ENCODE data around the gene ZNF366.

ZNF366 gene

DNA sequence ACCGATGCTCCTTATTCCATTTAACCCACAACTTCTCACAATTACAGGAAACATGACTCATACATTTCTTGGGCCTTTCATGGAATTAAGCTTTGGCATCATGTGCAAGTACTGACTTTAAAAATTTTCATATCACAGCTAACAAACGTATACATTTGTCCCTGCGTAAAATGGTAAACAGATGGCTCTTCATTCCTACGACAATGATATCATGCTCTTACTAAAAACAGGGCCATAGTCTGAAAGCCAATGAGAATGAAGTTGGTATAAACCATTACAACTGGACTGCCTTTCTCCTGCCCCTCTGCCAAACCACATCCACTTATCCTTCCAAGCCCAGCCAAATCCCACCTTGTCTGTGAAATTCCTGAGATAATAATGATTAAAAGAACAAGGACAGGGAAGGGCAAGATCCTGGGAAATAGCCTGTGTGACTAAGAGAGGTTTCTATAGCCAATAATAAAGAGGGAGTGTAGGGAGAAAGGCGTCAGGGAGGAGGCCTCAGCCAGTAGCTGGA lies 44.9 kb upstream of the ZNF366 start:
- ATAC-seq, result peak; percentile 90
- TF ChIP-seq GLIS3 (CRISPR knock-in tag; IDR thresholded peaks at IDR 0.05) (no peak), OSR1 (CRISPR knock-in tag; IDR thresholded peaks at IDR 0.05) (no peak), ZFP30 (CRISPR knock-in tag; IDR thresholded peaks at IDR 0.05) (no peak), BACH2 (CRISPR knock-in tag; IDR thresholded peaks at IDR 0.05; ENCODE audit: borderline replicate concordance) (no peak), TOX (CRISPR knock-in tag; IDR thresholded peaks at IDR 0.05; ENCODE audit: borderline replicate concordance) (no peak), ZFP3 (CRISPR knock-in tag; IDR thresholded peaks at IDR 0.05) (no peak), CSRNP3 (CRISPR knock-in tag; IDR thresholded peaks at IDR 0.05) (no peak), PPARA (CRISPR knock-in tag; IDR thresholded peaks at IDR 0.05; ENCODE audit: borderline replicate concordance) (no peak), ZC3H10 (CRISPR knock-in tag; IDR thresholded peaks at IDR 0.05) (no peak), ARNTL (CRISPR knock-in tag; IDR thresholded peaks at IDR 0.05; ENCODE audit: borderline replicate concordance, low read depth) (no peak), PATZ1 (CRISPR knock-in tag; IDR thresholded peaks at IDR 0.05; ENCODE audit: borderline replicate concordance) (no peak), CSDC2 (CRISPR knock-in tag; IDR thresholded peaks at IDR 0.05) (no peak), ESRRG (CRISPR knock-in tag; IDR thresholded peaks at IDR 0.05) (no peak), RARB (CRISPR knock-in tag; IDR thresholded peaks at IDR 0.05) (no peak), ZNF70 (CRISPR knock-in tag; IDR thresholded peaks at IDR 0.05) (no peak), TCF4 (CRISPR knock-in tag; IDR thresholded peaks at IDR 0.05; ENCODE audit: borderline replicate concordance) (no peak), CREB5 (CRISPR knock-in tag; IDR thresholded peaks at IDR 0.05; ENCODE audit: low read depth) (no peak), POU6F1 (CRISPR knock-in tag; IDR thresholded peaks at IDR 0.05; ENCODE audit: borderline replicate concordance, low read depth) (no peak), SNAI2 (CRISPR knock-in tag; IDR thresholded peaks at IDR 0.05) (no peak)

GRCh38 chr5:72550595-72550994 lies 43.4 kb upstream of the ZNF366 start:
- no peak for TF ChIP-seq OSR1 (CRISPR knock-in tag; IDR thresholded peaks at IDR 0.05)
- no peak for TF ChIP-seq GLIS3 (CRISPR knock-in tag; IDR thresholded peaks at IDR 0.05)
- TF ChIP-seq ZFP30 (CRISPR knock-in tag; IDR thresholded peaks at IDR 0.05), result no peak
- TF ChIP-seq CSDC2 (CRISPR knock-in tag; IDR thresholded peaks at IDR 0.05), result no peak
- no peak for TF ChIP-seq CSRNP3 (CRISPR knock-in tag; IDR thresholded peaks at IDR 0.05)
- no peak for TF ChIP-seq TCF4 (CRISPR knock-in tag; IDR thresholded peaks at IDR 0.05; ENCODE audit: borderline replicate concordance)
- TF ChIP-seq, protein P1, sequence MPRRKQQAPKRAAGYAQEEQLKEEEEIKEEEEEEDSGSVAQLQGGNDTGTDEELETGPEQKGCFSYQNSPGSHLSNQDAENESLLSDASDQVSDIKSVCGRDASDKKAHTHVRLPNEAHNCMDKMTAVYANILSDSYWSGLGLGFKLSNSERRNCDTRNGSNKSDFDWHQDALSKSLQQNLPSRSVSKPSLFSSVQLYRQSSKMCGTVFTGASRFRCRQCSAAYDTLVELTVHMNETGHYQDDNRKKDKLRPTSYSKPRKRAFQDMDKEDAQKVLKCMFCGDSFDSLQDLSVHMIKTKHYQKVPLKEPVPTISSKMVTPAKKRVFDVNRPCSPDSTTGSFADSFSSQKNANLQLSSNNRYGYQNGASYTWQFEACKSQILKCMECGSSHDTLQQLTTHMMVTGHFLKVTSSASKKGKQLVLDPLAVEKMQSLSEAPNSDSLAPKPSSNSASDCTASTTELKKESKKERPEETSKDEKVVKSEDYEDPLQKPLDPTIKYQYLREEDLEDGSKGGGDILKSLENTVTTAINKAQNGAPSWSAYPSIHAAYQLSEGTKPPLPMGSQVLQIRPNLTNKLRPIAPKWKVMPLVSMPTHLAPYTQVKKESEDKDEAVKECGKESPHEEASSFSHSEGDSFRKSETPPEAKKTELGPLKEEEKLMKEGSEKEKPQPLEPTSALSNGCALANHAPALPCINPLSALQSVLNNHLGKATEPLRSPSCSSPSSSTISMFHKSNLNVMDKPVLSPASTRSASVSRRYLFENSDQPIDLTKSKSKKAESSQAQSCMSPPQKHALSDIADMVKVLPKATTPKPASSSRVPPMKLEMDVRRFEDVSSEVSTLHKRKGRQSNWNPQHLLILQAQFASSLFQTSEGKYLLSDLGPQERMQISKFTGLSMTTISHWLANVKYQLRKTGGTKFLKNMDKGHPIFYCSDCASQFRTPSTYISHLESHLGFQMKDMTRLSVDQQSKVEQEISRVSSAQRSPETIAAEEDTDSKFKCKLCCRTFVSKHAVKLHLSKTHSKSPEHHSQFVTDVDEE (CRISPR knock-in tag; IDR thresholded peaks at IDR 0.05), result no peak
- TF ChIP-seq ZC3H10 (CRISPR knock-in tag; IDR thresholded peaks at IDR 0.05), result no peak
- no peak for TF ChIP-seq TOX (CRISPR knock-in tag; IDR thresholded peaks at IDR 0.05; ENCODE audit: borderline replicate concordance)

More at GRCh38 chr5:72550595-72550994, 43.4 kb upstream of the ZNF366 start:
- no peak for ATAC-seq

Data from SK-N-SH treated with all-trans-retinoic acid at 6 μM for 48 hours (cell line).